ENCODE measurements around the gene FAM171A2.
"Not testable (repeated sequence)": the region's sequence is repeated elsewhere in the genome, so short reads cannot be mapped to it uniquely, and the experiment has no call there.

FAM171A2 gene

GRCh38 chr17:44363613-44364159 lies at the start of gene FAM171A2:
FAM171A2 (minus strand) TSS chr17:44363853; CDS start chr17:44363714, 139 bp downstream.
- H3K4me1 Mint-ChIP-seq (ENCODE audit: low read depth), result peaks cover 6% of the 10 kb centered on the region
- H3K27me3 Mint-ChIP-seq, result peaks cover 50% of the 10 kb centered on the region
- DNase-seq, result peak; percentile 82
- no peak within 1 kb of the TSS for H3K27ac Mint-ChIP-seq
- no peaks in the 10 kb centered on the region for H3K9me3 Mint-ChIP-seq
- peak within 1 kb of the TSS; percentile 69 for H3K4me3 Mint-ChIP-seq
- H3K36me3 Mint-ChIP-seq (ENCODE audit: low read depth), result no peaks in the 10 kb centered on the region

- Mint-ChIP-seq H3K36me3 (ENCODE audit: low read depth) (peaks cover 43% of the 10 kb centered on the region), H3K27me3 (no peaks in the 10 kb centered on the region), H3K9me3 (no peaks in the 10 kb centered on the region), H3K4me3 (no peak overlapping the region), H3K4me1 (ENCODE audit: low read depth) (no peaks in the 10 kb centered on the region), H3K27ac (no peak overlapping the region)
- DNase-seq, result no peak
These were observed 45.8 kb upstream of the FAM171A2 start for GRCh38 chr17:44409309-44410028.

- H3K4me1 Mint-ChIP-seq (ENCODE audit: low read depth), result no peaks in the 10 kb centered on the region
- peaks cover 45% of the 10 kb centered on the region for H3K36me3 Mint-ChIP-seq (ENCODE audit: low read depth)
- no peaks in the 10 kb centered on the region for H3K27me3 Mint-ChIP-seq
- DNase-seq, result no peak
- H3K4me3 Mint-ChIP-seq, result no peak overlapping the region
- H3K27ac Mint-ChIP-seq, result peak overlapping the region; percentile 22
- no peaks in the 10 kb centered on the region for H3K9me3 Mint-ChIP-seq
These were observed 45.1 kb upstream of the FAM171A2 start for GRCh38 chr17:44408786-44409185.

DNA sequence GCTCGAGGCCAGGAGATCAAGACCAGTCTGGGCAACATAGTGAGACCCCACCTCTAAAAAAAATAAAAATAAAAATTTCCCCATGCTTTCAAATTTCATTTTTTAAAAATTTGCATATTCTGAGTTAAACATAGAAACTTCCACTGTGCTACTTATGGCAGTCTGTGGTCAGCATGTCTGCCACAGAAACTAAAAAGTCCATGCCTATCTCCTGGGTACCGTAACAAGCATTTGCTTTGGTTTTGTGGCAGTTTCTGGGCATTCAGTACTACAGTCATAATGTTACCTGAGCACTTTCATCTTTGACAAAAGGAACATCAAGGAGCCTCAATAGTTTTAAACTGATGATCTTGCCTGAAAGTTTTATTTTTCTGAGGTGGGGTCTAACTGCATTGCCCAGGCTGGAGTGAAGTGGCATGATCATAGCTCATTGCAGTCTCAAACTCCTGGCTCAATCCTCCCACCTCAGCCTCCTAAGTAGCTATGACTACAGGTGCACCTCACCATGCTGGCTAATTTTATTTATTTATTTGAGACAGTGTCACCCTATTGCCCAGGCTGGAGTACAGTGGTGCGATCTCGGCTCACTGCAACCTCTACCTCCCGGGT lies 39.0 kb upstream of the FAM171A2 start:
- Mint-ChIP-seq H3K36me3 (ENCODE audit: low read depth) (peaks cover 85% of the 10 kb centered on the region), H3K9me3 (no peaks in the 10 kb centered on the region), H3K27me3 (no peaks in the 10 kb centered on the region), H3K4me1 (ENCODE audit: low read depth) (peaks cover 6% of the 10 kb centered on the region), H3K27ac (peak overlapping the region; percentile 63), H3K4me3 (no peak overlapping the region)
- no peak for DNase-seq

DNA sequence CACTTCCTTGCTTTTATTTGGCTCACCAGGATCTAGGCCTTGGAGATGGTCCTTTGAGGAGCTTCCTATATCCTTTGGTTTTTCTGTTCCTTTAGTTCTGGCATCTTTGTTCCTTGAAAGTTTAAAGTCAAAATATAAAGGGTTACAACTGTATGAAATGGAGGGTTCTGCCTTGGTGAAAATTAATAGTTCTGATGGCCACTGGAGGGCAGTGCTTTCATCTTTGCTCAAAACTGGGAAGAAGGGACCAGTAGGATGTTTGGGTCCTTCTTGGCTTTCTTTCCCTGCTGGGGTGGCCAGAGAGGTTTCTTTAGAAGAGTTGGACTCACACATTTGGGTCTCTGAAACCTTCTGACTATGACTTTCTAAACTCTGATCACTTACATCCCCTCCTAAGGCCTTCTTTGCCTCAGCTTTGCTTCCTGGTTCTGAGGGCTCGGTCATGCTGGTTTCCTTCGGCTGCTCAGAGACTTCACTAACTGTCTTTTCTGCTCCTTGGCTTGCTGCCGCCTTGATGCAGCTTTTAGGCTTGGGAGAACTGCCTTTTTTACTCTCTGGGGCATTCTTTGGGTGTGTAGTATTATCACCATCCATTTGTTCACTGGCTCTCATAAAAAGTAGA lies 36.7 kb upstream of the FAM171A2 start:
- Mint-ChIP-seq H3K27me3 (no peaks in the 10 kb centered on the region), H3K9me3 (no peaks in the 10 kb centered on the region), H3K27ac (peak overlapping the region; percentile 5), H3K4me1 (ENCODE audit: low read depth) (peaks cover 12% of the 10 kb centered on the region), H3K4me3 (no peak overlapping the region), H3K36me3 (ENCODE audit: low read depth) (peaks cover 85% of the 10 kb centered on the region)
- no peak for DNase-seq

DNA sequence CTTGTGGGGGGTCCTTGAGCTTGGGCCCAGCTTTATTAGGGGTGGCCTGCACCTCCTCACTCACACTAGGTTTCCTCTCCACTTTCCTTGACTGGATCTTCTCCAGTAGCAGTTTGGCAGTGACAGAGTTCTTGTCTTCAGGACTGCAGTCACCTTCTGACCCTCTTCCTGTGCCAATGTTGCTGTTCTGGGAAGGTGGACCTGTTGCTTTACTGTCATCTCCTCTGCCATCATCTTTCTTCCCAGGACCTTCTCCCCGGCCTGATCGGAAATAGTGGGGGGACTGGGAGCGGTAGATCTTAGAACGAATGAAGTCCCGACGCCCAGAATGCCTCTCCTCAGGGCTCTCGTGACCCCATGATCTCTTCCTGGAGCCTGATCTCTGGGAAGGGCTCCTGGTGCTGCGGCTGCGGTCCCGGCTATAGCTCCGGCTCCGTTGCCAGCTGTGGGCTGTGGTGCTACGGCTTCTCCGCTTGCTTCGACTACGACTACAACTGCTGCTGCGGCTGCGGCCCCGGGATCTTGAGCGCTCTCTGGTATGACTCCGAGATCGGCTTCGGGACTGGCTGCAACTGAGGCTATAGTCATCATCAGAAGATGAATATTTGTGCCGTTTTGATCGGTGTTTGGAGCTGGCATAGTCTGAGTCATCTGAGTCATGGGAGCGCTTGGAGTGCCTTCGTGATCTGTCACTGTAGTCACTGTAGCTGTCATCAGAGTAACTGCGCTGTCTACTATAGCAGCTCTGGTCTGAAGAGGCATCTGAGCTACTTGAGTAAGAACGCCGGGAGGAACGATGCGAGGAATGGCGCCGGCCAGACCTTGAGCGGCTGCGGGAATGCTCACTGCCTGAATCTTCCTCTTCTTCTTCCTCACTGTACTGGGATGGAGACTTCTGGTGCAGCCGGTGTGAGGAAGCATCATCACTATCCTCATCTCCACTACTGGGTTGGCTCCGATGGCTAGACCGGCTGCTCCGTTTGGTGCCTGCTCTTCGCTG lies 35.3 kb upstream of the FAM171A2 start:
- no peaks in the 10 kb centered on the region for H3K27me3 Mint-ChIP-seq
- no peak overlapping the region for H3K4me3 Mint-ChIP-seq
- H3K9me3 Mint-ChIP-seq, result no peaks in the 10 kb centered on the region
- peaks cover 74% of the 10 kb centered on the region for H3K36me3 Mint-ChIP-seq (ENCODE audit: low read depth)
- DNase-seq, result no peak
- no peak overlapping the region for H3K27ac Mint-ChIP-seq
- peaks cover 14% of the 10 kb centered on the region for H3K4me1 Mint-ChIP-seq (ENCODE audit: low read depth)

DNA sequence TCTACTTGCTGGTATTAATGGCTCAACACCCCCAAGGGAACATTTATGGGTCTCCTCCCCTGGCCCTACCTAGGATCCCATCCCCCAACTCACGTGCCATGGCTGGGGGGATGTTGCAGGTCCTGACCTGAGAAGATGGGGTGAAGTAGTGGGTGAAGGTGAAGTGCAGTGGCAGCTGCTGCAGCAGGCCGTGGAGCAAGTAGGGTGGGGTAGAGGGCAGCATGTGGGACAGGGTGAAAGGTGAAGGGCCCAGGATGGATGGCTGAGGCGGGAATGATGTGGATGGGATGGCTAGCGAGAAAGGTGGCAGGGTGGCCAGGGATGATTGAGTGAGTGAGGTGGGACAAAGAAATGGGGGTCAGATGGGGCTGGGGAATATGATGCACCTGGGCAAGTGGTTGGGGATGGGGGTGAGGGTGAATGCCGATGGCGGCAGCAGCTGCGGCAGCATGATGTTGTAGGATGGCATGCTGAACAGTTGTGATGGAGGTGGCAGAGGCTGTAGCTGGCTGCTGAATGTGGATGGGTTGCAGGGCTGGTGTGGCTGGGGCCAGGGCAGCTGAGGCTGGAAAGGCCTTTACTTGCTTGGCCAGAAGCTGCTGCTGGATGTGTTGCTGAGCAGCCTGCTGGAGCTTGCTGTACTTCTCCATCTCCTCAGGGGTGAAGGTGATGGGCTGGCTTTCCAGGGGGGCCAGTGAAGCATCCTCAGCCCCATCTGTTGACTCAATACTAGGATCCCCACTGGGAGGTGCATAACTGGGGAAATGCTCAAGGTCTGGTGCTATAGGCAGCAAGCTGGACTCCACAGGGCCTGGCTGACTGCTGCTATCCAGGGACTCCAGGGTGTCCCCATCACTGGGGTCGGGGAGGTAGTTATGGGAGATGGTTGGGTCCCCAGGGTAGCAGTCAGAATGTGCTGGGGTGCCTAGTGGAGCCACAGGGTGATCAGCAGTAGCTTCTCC lies 34.1 kb upstream of the FAM171A2 start:
- no peaks in the 10 kb centered on the region for H3K9me3 Mint-ChIP-seq
- no peak for DNase-seq
- H3K4me3 Mint-ChIP-seq, result no peak overlapping the region
- peaks cover 62% of the 10 kb centered on the region for H3K36me3 Mint-ChIP-seq (ENCODE audit: low read depth)
- no peaks in the 10 kb centered on the region for H3K27me3 Mint-ChIP-seq
- H3K27ac Mint-ChIP-seq, result no peak overlapping the region
- peaks cover 21% of the 10 kb centered on the region for H3K4me1 Mint-ChIP-seq (ENCODE audit: low read depth)

DNA sequence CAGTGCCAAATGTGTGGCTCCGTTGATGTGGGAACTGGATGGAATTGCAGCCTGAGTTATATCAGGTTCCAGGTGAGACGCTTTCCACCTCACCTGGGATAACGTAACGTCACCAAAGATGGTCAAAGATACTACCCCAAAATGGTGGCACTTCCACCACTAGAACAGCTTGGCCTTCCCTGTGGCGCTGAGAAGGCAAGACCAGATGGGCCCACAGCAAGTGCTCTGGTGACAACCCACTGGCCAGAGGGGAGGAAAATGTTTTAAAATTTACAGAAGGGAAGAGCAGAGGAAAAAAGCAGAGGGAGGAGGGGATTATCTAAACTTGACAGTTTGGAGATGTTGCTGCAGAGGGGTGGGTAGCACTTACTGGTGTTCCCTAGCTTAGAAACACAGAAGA lies 33.3 kb upstream of the FAM171A2 start:
- Mint-ChIP-seq H3K36me3 (ENCODE audit: low read depth) (peaks cover 56% of the 10 kb centered on the region), H3K9me3 (no peaks in the 10 kb centered on the region), H3K27ac (no peak overlapping the region), H3K4me3 (no peak overlapping the region), H3K4me1 (ENCODE audit: low read depth) (peaks cover 16% of the 10 kb centered on the region), H3K27me3 (no peaks in the 10 kb centered on the region)
- no peak for DNase-seq

DNA sequence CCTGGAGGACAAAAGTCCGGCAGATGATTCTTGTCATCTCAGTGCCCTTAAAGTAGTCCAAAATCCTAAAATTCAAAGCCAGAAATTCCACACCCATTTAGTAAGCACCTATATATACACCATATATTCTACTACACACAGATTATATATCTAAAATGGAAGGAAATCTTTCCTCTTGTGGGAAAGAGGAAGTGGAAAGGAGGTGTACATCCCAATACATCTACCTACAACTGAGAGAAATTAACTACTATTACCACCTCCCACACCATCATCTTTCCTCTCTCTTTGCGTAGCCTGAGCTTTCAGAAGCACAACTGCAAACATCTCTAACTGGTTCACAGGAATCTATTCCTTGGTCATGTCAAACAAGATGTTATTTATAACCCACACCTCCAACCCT lies 31.2 kb upstream of the FAM171A2 start:
- no peak overlapping the region for H3K27ac Mint-ChIP-seq
- peaks cover 17% of the 10 kb centered on the region for H3K4me1 Mint-ChIP-seq (ENCODE audit: low read depth)
- H3K4me3 Mint-ChIP-seq, result no peak overlapping the region
- H3K36me3 Mint-ChIP-seq (ENCODE audit: low read depth), result peaks cover 37% of the 10 kb centered on the region
- DNase-seq, result no peak
- H3K9me3 Mint-ChIP-seq, result no peaks in the 10 kb centered on the region
- H3K27me3 Mint-ChIP-seq, result no peaks in the 10 kb centered on the region

DNA sequence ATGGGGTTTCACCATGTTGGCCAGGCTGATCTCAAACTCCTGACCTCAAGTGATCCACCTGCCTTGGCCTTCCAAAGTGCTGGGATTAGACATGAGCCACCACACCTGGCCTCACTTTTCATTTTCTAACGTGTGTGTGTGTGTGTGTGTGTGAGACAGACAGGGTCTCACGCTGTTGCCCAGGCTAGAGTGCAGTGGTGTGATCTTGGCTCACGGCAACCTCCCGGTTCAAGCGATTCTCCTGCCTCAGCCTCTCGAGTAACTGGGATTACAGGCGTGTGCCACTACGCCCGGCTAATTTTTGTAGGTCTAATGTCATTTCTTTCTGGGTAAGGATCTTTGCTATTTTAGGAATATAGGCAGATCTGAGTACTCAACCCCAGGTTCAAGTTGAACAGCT lies 30.5 kb upstream of the FAM171A2 start:
- Mint-ChIP-seq H3K36me3 (ENCODE audit: low read depth) (peaks cover 30% of the 10 kb centered on the region), H3K4me1 (ENCODE audit: low read depth) (peaks cover 17% of the 10 kb centered on the region)
- H3K4me3 Mint-ChIP-seq, H3K27me3 Mint-ChIP-seq, H3K27ac Mint-ChIP-seq, H3K9me3 Mint-ChIP-seq, DNase-seq: not testable (repeated sequence)

DNA sequence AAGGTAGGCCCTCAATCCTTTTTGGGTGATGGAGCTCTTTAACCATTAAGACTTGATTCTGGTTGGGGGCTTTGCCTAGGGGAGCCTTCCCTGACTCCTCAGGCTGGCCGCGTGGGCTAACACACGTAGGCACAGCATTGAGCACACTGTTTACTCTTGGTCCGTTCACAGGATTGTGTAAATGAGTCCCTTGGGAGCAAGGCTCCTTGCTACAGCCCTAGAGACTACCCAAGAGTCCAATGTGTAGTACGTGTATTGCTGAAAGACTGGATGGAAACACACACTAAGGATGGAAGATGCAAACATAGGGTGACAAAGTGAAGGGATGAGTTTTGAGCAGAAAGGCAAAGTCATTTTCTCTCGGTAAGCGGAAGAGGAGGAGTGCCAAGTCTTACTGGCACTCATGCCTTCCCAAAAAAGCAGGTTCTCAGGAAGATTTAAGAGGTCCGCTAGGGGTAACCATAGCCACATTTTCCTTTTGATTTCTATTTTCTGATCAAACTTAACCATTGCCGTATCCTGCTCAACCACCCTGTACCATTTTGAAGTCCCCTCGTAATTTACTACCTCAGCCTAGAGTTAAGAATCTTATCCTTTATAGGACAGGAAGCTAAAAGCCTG lies 26.7 kb upstream of the FAM171A2 start:
- Mint-ChIP-seq H3K27ac (no peak overlapping the region), H3K36me3 (ENCODE audit: low read depth) (no peaks in the 10 kb centered on the region), H3K9me3 (no peaks in the 10 kb centered on the region), H3K4me3 (no peak overlapping the region), H3K27me3 (peaks cover 19% of the 10 kb centered on the region), H3K4me1 (ENCODE audit: low read depth) (peaks cover 20% of the 10 kb centered on the region)
- DNase-seq, result no peak

DNA sequence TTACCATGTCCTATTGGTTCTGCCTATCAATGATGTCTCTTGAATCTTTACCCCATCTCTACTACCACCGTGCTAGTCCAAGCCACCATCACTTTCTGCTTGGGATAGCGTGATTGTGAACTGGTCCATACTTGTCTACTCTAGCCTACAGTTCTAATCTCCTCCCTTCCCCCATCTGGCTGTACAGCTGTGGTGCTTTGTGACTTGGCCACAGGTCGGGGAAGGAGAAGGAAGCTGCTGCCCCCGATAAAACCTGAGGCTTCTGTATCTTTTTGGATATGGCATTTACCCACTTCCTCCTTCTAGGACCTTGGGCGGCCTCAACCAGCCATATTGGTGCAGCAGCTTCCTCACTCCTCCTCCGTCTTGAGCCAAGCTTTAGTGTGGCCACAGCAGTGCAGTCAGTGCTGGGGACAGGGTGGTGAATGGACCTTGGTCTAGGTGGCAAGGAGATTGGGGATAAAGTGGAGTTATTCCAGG lies 26.1 kb upstream of the FAM171A2 start:
- no peak for DNase-seq
- Mint-ChIP-seq H3K9me3 (no peaks in the 10 kb centered on the region), H3K4me3 (no peak overlapping the region), H3K27me3 (peaks cover 22% of the 10 kb centered on the region), H3K27ac (no peak overlapping the region), H3K4me1 (ENCODE audit: low read depth) (peaks cover 24% of the 10 kb centered on the region), H3K36me3 (ENCODE audit: low read depth) (no peaks in the 10 kb centered on the region)

DNA sequence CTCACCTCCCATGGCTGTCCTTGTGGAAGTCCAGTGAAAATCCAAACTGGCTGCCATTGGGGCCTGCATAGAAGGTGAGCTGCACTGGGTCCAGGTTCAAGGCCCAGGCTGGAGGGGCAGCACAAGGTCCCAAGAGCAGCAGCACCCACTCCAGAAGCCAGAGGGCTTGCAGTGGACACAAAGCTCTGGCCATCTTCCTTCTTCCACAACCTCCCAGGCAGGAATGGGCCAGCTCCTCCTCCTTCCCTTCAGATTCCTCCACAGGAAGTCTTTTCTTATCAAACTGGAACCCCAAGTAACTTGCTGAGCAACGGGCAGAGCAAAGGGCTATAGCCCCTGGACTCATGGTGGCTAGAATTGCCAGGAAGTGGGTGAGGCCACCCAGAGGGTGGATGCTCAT lies 25.6 kb upstream of the FAM171A2 start, which contains the start of gene ITGA2B:
Gene ITGA2B, minus strand, starts transcription at position 369 of the 400 bp plus-strand sequence. Its CDS starts 176 bp downstream, at position 193.
- Mint-ChIP-seq H3K27ac (no peak within 1 kb of the TSS), H3K9me3 (no peaks in the 10 kb centered on the region), H3K4me3 (no peak within 1 kb of the TSS), H3K36me3 (ENCODE audit: low read depth) (no peaks in the 10 kb centered on the region), H3K4me1 (ENCODE audit: low read depth) (peaks cover 26% of the 10 kb centered on the region), H3K27me3 (peaks cover 26% of the 10 kb centered on the region)
- DNase-seq, result no peak
